Activated B cell treated with CpG ODN at 0.5 μM for 24 hours (primary cell): Measurements from ENCODE around the gene MYADML2. TPM values are rescaled to one million over a fixed set of nuclear protein-coding genes. Genes with fewer than 3 reads are reported as not detected.

Experiments used
- ATAC-seq: fragments of 200-7000 bp; cut with Tn5 transposase; one replicate; pipeline ENCODE4 v1.10.0; 2021; ENCODE audit warnings: low read depth, mild to moderate bottlenecking, moderate library complexity
- CTCF ChIA-PET: fragments of 350-600 bp; sonication (Branson Sonifier 250); formaldehyde crosslinking; loops from one replicate; lab custom pipeline; 2021; ENCODE audit warnings: antibody characterized with exemption; lab: Charles Lee
- POLR2A ChIA-PET: fragments of 350-600 bp; sonication (Branson Sonifier 250); formaldehyde crosslinking; loops from one replicate; lab custom pipeline; 2021; ENCODE audit warnings: antibody characterized with exemption; lab: Charles Lee
- DNase-seq: peaks from one replicate; pipeline ENCODE4 v3.0.0; 2022
- H3K27ac Mint-ChIP-seq: one replicate; pipeline ENCODE4 v1.8.0; 2020; ENCODE audit warnings: mixed read lengths
- H3K27me3 Mint-ChIP-seq: one replicate; pipeline ENCODE4 v1.8.0; 2021; ENCODE audit warnings: mixed read lengths
- H3K36me3 Mint-ChIP-seq: one replicate; pipeline ENCODE4 v1.8.0; 2021; ENCODE audit warnings: low read depth, mixed read lengths
- H3K4me1 Mint-ChIP-seq: one replicate; pipeline ENCODE4 v1.8.0; 2021; ENCODE audit warnings: mixed read lengths
- H3K4me3 Mint-ChIP-seq: one replicate; pipeline ENCODE4 v1.8.0; 2020; ENCODE audit warnings: mild to moderate bottlenecking, mixed read lengths
- H3K9me3 Mint-ChIP-seq: one replicate; pipeline ENCODE4 v1.8.0; 2020; ENCODE audit warnings: mixed read lengths
- CTCF ChIP-seq: fragments of 200-600 bp; IDR thresholded peaks from one replicate; pipeline ENCODE4 v1.8.0; 2022; ENCODE audit warnings: antibody characterized with exemption, mild to moderate bottlenecking
- intact Hi-C: fragments of 100-400 bp; cut with micrococcal nuclease; formaldehyde crosslinking; loops from one replicate; pipeline ENCODE4 v1.15.1; 2024
- total RNA-seq: library from RNA; stranded (reverse); gene quantifications from 2 replicates; pipeline ENCODE4 v1.2.3, GENCODE V29; 2022

Gene MYADML2
- total RNA-seq, 1 donor from 2014 or later, result not detected

GRCh38 chr17:81962499-81963441, 15.7 kb upstream of the MYADML2 start:
- H3K27ac Mint-ChIP-seq, result no peak overlapping the region
- H3K9me3 Mint-ChIP-seq, result no peaks in the 10 kb centered on the region
- H3K36me3 Mint-ChIP-seq, result no peaks in the 10 kb centered on the region
- peaks cover 20% of the 10 kb centered on the region for H3K27me3 Mint-ChIP-seq
- ChIA-PET POLR2A (no interaction called here), CTCF (no interaction called here)
- intact Hi-C loops, result loop anchor here (5.0 kb wide), 1 partner anchor 135 kb away; the partner anchor contains the start of gene FASN
- H3K4me1 Mint-ChIP-seq, result peaks cover 13% of the 10 kb centered on the region
- no peak overlapping the region for H3K4me3 Mint-ChIP-seq
- DNase-seq, result no peak
- TF ChIP-seq CTCF, result no peak
- no peak for ATAC-seq

GRCh38 chr17:81961521-81962498, 14.8 kb upstream of the MYADML2 start:
- CTCF ChIA-PET, result no interaction called here
- Mint-ChIP-seq H3K4me1 (peaks cover 10% of the 10 kb centered on the region), H3K27ac (no peak overlapping the region), H3K36me3 (no peaks in the 10 kb centered on the region), H3K4me3 (no peak overlapping the region), H3K9me3 (no peaks in the 10 kb centered on the region), H3K27me3 (peaks cover 25% of the 10 kb centered on the region)
- intact Hi-C loops, result loop anchor here (5.0 kb wide), 1 partner anchor 135 kb away; the partner anchor contains the start of gene FASN
- POLR2A ChIA-PET, result no interaction called here
- ATAC-seq (no peak), DNase-seq (no peak)
- TF ChIP-seq CTCF, result no peak

GRCh38 chr17:81961087-81961511, 14.1 kb upstream of the MYADML2 start, which contains the start of gene NOTUM:
NOTUM (minus strand) TSS chr17:81961187; CDS start chr17:81960909, 278 bp downstream.
- ATAC-seq (peak; percentile 35), DNase-seq (no peak)
- H3K36me3 Mint-ChIP-seq, result no peaks in the 10 kb centered on the region
- ChIA-PET CTCF (interaction anchor here (0.8 kb wide), 1 partner anchor 59 kb away, joined by 3 read pairs; no protein-coding TSS in a partner anchor), POLR2A (interaction anchor here (0.5 to 1.4 kb wide), 3 partner anchors 23 to 105 kb away, joined by 3 to 4 read pairs (median 3); no protein-coding TSS in a partner anchor)
- H3K4me1 Mint-ChIP-seq, result peaks cover 5% of the 10 kb centered on the region
- peaks cover 25% of the 10 kb centered on the region for H3K27me3 Mint-ChIP-seq
- H3K27ac Mint-ChIP-seq, result no peak within 1 kb of the TSS
- intact Hi-C loops, result loop anchor here (5.0 kb wide), 1 partner anchor 136 kb away; the partner anchor contains the start of gene FASN
- TF ChIP-seq CTCF, result no peak
- H3K9me3 Mint-ChIP-seq, result no peaks in the 10 kb centered on the region
- no peak within 1 kb of the TSS for H3K4me3 Mint-ChIP-seq

- ChIA-PET POLR2A (interaction anchor here (0.5 to 1.4 kb wide), 9 partner anchors 8 to 138 kb away, joined by 3 to 11 read pairs (median 3); partner anchors contain the start of genes CENPX and DCXR), CTCF (interaction anchor here (0.5 to 2.0 kb wide), 21 partner anchors 7 to 246 kb away, joined by 3 to 59 read pairs (median 5); partner anchors contain the start of genes ASPSCR1, CENPX, DCXR and GPS1)
- peaks cover 4% of the 10 kb centered on the region for H3K4me1 Mint-ChIP-seq
- H3K9me3 Mint-ChIP-seq, result no peaks in the 10 kb centered on the region
- H3K27me3 Mint-ChIP-seq, result peaks cover 25% of the 10 kb centered on the region
- peak; percentile 32 for DNase-seq
- H3K4me3 Mint-ChIP-seq, result no peak overlapping the region
- ATAC-seq, result no peak
- H3K27ac Mint-ChIP-seq, result no peak overlapping the region
- no peak for TF ChIP-seq CTCF
- H3K36me3 Mint-ChIP-seq, result no peaks in the 10 kb centered on the region
- intact Hi-C loops, result loop anchor here (5.0 kb wide), 1 partner anchor 137 kb away; the partner anchor contains the start of gene FASN
These were observed 13.3 kb upstream of the MYADML2 start for GRCh38 chr17:81960130-81960958.
